Activated CD4-positive, CD25-positive, alpha-beta regulatory T cell treated with anti-CD3 and anti-CD28 coated beads, Interleukin-2, amount 50 U/mL, for 16 hours (primary cell): Measurements from ENCODE around the gene GREB1.
"Not testable (repeated sequence)": the region's sequence is repeated elsewhere in the genome, so short reads cannot be mapped to it uniquely, and the experiment has no call there.

Source experiments
- DNase-seq: peaks from one replicate; pipeline ENCODE4 v3.0.0-alpha.2; 2020; ENCODE audit warnings: low read depth, low spot score

GREB1 gene

DNA sequence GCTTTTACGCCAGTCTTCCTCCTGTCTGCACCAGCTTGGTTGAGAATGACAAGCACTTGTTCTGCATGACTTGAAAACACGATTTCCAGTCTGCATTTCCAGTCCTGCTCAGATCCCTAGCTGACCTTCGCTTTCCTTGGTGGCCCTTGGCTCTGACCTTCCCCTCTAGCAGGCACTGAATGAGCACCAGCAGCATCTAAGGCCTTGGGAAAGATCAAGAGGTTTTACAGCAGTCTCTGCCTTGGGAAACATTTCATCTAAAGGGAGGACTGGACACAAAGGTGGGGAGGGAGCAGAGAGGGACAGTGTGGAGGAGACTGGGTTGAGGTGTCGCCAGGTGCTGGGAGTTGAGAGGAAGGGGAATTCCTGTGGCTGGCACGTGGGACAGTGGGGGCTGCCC lies 105.7 kb downstream of the GREB1 start:
- no peak for DNase-seq

DNA sequence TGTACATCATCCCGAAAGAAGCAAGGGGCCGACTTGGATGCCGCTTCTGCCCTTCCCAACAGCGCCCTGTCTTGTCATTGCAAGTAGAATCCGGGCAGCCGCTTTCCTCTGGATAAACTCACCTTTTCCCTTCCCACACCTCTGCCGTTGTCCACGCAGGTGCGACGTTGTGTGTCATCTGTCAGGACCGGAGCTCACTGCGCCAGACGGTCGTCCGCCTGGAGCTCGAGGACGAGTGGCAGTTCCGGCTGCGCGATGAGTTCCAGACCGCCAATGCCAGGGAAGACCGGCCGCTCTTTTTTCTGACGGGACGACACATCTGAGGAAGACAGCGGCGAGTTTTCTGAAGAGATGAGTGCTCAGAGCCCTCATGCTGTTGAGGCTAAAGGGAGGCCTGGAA lies 106.3 kb downstream of the GREB1 start:
- no peak for DNase-seq

DNA sequence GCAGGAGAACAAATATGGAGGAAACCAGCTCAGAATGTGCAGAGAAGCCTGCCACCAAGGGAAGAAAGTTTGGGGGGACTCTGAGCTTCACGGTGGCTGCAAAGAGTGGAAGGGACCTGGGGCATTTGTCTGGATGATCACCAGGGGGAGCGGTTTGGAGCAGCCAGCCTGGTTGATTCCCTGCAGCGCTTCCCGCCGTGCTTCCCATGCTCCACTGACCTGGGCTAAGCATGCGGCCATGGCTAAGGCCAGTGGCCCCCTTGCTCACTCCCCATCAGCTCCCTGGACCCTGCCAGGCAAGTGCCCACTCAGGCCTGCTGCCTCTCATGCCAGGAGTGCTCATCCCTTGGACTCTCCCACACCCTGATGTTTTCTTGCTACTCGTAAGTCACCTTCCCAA lies 109.1 kb downstream of the GREB1 start:
- DNase-seq, result no peak

DNA sequence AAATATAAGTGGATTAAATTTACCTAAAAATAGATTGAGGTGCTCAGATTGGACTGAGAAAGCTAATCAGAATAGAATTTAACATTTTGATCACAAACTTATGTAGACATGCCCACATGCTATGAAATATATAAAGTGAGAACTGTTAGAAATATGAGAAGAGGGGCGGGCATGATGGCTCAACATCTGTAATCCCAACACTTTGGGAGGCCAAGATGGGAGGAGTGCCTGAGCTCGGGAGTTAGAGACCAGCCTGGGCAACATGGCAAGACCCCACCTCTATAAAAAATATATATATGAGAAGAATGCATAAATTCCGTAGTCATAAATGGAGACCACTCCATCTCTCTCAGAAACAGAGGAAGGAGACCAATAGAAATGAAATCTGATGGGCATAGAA lies 110.4 kb downstream of the GREB1 start:
- no peak for DNase-seq

DNA sequence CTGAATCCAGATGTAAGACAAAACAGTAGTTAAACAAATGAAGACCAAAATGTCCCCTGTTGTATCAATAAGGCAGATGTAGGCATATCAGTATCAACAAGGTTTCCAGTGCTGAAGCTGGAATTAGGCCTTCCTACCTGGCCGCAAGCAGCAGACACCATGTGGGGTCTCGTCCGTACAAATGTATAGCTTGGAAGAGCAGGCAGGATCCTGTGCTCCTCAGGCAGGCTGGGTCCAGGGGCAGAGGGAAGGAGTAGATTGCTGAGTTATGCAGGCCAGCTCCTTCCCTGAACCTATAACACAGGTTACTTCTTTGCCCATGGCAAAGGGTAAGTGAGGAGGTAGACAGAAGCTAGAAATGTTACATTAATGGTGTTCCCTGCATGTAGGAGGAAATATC lies 112.7 kb downstream of the GREB1 start:
- no peak for DNase-seq

DNA sequence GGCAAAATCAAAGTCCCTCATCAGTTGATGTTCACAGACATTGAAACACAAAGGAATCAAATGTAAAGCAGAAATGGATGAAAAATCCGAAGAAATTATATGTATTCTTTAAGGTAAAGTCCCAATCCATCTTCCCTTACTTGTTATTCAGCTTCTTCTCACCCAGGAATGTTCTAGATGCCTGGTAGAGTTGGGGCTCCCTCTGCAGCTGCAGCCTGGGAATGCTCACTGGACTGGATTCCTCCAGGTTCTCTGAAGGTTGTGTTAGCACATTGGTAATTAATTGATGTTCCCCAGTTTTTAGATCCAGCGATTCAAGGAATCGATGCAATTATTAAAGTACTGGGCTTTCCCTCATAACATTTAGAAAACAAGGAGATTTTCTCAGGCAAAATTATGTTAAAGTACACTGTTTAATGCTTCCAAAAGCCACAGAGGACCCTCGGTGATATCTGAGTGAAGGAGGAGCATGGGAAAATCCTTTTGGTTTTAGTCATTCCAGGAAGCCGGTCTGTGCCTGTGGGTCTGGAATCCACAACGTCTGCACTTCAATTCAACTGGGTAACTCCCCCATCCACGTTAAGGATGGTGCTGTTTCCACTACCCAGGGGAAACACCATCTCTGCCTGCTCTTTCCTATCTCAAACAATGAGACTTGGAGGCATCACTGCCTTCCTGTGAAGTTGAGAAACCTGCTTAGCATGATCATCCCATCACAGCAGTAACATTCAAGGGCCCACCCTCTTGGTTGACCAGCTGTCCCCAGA lies 114.2 kb downstream of the GREB1 start:
- DNase-seq, result no peak

DNA sequence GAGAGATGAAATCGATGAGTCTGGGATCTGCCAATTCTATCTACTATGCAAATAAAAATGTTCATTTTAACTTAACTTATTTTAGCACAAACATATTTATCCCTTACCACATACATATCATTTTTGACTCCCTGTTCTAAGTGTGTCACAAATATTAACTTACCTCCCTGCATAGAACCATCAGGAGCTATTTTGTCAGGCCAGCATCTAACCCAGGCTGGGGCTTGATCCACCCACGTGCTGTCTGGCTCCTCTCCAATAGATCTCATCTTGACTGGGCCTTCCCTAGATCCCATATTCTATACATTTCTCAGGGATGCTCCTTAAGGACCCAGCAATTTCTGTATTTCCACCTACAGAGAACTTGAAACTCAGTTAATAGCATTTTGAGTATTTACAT lies 115.2 kb downstream of the GREB1 start:
- no peak for DNase-seq

DNA sequence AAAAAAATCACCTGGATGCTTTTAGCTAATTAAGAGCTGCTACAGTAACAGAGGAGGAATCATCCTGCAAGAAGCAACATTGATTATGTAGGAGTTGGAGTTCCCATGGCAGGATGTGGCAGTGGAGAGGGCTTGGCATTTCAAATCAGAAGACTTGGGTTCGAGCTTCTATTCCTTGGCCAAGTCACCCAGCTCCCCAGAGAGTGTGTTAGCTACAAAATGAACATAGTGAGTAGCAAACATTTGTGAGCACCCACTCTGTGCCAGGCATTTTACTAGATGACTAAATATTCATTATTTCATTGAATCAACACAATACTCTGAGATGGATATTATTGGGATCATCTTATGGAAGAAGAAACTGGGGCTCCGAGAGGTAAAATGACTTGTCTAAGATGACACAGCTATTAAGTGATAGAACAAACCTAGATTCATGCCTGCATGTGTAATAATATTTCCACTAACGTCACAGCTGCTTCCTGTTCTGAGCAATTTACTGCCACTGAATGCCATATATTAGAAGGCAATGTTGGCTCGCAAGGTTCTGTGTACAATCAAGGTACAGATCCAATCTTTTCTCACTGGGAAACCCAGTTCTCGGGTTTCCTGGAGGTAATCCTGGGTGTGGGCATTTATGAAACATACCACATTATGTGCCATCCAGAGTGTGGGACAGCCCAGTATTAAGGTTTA lies 118.2 kb downstream of the GREB1 start:
- no peak for DNase-seq

DNA sequence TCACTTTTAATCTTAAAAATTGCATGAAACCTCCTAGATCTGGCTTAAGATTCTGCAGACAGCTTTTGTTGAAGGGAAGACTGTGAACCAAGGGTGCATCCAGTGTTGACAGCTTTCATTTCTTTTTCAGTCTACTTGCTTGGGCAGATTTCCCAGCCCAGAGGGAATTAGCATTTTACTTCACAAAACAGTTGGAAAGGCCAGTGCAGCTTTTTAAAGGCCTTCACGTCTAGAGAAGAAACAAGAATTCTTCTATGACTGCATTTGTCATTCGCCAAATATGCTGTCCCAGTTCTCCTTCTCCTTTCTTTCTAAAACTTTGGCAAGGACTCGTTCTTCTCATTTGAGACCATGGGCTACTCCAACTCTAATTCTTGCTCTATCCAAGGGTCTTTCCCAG lies 118.7 kb downstream of the GREB1 start:
- DNase-seq, result no peak

DNA sequence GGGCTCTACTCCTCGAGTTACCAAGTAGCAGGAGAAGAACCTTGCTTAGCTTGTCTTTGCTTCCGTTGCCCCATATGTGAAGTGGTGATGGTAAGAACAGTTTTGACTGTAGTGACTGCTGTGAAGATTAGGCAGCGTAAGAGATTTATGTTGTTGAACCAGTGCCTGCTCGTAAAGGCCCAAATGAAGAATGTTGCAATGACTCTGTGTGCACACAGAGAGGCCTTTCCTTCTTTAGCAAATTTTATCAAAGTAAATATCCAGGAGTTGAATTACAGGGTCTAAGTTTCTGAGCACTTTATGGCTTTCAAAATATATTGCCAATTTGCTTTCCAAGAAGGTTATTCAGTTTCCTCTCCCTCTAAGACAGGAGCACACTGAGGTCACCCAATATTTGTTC lies 121.7 kb downstream of the GREB1 start:
- no peak for DNase-seq

DNA sequence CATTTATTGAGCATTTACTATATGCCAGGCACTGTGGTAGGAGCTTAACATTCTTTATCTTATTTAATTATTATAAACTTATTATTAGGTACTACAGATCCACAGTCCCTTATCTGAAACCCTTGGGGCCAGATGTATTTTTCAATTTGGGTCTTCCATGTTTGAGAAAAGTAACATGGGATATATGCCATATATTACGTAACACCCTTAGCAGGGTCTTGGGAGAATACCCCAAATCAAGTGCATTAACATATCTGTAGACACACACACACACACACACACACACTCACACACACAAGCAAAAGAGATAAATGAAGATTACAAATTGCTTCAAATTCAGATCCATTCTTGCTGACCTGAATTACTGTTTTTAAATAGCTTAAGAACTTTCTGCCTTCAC lies 122.4 kb downstream of the GREB1 start:
- no peak for DNase-seq

DNA sequence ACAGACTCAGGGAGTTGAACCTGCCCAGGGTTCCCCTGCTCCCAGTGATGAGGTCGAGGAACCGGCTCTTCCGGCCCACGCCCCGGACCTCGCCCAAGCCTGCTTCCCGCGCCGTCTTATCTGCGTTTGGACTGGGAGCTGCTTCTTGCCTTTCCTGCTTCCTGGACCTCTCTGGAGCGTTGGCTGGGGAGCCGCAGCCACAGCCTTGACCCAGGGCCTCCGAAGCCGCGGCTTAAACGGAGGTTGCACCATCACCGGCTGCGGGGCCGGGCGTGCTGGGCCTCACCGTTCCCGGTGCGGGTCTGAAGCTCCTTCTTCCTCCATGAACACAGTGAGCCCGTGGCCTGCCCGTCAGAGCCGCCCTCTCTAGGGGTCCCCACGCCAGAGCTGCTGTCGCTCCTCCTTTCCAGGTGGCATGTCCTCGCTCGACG lies 122.8 kb downstream of the GREB1 start:
- DNase-seq, result no peak

DNA sequence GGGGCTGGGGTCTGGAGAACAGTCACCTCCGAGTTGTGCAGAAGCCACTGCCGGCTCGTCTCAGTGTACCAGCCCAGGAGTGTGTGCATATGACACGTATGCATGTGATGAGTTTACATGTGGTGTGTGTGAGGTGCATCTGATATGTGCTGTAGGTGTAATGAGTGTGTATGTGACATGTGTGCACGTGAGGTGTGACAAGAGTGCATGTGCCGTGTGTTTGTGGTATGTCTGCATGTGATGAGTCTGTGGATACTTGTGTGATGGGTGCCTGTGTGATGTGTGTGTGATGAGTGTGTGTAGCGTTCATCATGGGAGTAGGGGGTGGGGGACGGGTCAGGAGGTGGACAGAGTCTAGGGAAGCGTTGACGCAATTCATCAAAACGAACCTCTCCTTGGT lies 123.3 kb downstream of the GREB1 start:
- no peak for DNase-seq

DNA sequence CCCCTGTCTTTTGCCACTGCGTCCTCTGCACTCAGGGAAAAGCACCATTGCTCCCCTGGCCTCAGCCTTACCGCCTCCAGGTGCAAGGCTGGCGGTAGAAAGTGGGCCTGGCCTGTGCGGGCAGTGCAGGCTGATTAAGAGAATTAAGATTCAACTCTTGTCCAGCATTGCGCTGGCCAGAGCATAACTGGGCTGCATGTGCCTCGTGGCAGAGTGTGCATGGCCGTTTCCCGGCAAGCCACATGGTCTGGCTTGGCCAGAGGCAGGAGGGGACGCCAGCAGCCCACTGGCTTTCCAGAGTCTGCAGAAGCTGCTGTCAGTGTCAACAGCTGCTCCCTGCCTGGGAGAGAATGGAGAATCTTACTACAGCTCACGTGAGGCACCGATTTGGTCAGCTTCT lies 123.8 kb downstream of the GREB1 start:
- DNase-seq, result no peak

DNA sequence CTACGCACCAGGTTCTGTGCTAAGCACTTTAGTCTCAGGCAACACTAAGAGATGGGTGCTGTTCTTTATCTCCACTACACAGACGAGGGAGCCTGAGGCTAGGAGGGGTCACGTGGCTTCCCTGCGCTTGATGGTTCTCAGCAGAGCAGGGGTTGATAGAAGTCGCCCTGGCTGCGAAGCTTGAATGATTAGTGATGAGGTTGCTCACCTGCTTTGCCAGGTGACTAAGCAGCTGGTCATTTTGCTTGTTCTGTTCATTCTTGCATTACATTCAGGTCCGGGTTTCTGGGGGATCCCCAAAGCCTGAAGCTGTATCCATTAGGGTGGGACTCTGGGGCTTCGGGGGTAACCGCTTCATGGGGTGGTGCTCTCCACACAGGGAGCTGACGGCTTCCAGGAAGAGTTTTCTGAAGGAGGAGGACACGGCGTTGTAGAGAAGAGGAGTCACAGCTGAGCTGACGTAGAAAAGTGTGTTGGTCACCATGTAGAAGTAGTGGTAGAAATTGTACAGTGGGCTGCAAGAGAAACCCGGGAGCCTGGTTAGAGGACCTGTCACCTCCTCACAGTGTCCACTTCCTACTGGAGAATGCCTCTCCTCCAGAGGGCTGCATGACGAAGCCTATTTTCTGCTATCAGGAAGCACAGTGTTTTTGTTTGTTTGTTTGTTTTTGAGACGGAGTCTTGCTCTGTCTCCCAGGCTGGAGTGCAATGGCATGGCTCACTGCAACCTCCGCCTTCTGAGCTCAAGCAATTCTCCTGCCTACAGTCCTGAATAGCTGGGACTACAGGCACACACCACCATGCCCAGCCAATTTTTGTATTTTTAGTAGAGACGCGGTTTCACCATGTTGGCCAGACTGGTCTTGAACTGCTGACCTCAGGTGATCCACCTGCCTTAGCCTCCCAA lies 124.6 kb downstream of the GREB1 start:
- no peak for DNase-seq

DNA sequence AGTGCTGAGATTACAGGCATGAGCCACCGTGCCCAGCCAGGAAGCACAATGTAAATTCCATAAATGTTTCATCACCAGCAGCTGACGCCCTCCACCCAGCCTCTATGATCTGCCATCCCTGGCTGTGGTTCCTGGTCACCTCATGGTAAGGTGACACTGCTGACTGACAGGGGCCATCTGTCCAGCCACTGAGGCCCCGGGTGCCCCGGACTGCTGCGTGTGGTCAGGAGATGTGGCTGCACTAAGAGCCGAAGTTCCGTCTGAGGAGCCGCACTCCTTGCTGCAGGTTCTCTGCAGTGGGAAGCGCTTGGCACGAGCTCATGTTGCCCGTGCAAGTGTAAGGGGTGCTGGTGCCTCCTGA lies 125.2 kb downstream of the GREB1 start:
- DNase-seq, result no peak

DNA sequence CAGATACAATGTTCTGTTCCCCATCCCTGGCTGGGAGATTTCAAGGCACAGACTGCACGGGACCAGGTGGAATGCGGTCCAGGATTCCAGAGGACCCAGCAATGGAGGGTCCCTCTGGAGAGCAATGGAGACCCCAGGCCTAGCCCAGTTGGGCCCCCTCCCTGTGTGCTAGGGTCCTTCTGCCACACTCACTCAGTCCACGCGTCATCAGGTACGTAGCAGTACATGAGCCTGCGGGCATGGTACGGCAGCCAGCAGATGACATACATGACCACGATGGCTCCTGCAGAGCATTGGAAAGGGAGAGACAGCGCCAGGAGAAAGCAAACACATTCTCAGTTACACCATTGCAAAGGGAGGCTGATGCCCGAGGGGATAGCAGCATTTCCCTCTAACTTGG lies 126.0 kb downstream of the GREB1 start:
- no peak for DNase-seq

DNA sequence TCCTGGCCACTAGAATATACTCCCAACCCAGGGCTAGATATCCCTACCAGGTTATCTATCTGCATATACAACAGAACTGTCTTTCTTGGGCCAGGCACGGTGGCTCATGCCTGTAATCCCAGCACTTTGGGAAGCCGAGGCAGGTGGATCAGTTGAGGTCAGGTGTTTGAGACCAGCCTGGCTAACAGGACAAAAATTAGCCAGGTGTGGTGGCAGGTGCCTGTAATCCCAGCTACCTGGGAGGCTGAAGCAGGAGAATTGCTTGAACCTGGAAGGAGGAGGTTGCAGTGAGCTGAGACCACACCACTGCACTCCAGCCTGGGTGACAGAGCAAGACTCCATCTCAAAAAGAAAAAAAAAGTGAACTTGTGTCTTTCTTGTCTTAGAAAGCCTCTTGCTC lies 126.6 kb downstream of the GREB1 start:
- not testable (repeated sequence) for DNase-seq

DNA sequence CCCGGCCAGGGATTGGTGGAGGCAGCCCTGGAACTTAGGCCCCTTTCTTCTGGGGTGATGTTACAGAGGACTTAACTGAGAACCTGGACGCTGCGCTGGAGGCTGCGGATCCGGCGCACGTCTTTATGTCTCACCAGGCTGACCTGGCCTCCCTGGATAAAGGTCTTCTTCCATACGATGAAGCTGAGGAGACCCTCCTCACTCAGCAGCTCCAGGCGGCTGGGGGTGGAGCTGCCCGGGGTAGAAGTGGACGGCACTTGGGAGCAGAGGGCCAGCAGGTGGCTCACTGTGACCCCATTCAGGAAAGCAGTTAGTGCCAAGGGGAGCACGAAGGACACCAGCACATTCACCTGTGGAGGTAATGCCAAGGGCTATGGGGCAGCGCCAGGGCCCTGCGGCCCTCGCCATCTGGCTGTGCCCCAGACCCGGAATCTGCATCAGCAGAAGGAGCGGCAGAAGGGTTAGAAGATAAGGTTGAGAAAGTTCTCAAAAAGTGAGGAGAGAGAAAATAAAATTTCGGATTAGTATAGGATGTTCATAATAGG lies 128.1 kb downstream of the GREB1 start:
- DNase-seq, result no peak

DNA sequence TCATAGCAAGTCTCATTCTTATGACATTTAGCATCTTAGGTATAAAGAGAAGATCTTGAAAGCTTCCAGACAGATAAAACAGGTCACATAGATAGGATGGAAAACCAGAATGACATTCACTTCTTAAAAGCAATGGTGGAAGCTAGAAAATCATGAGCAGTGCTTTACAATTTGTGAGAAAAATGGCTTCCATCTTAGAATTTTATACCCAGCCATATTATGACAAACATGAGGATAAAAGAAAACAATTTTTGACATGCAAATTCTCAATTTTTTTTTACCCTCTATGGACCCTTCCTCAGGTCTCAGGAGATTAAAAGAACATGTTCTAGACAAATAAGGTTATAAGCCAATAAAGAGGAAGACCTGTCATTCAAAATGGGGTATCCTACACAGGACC lies 129.0 kb downstream of the GREB1 start:
- DNase-seq, result no peak

DNA sequence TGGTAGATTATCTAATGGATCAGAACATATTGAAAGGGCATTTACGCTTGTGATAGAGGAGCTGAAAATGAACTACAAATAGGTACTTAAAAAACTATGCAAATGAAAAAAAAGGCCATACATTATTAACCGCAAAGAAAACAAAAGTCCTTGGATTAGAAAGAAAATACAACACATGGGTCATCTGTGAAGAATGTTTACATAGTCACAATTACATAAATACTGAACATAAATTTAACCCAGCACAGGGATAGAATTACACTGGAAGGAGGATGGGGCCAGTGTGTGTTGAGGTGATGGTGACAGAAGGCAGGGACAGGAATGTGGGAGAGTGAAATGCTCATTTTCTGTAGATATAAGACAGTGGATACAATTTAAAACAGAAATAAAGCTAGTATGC lies 129.6 kb downstream of the GREB1 start:
- no peak for DNase-seq

DNA sequence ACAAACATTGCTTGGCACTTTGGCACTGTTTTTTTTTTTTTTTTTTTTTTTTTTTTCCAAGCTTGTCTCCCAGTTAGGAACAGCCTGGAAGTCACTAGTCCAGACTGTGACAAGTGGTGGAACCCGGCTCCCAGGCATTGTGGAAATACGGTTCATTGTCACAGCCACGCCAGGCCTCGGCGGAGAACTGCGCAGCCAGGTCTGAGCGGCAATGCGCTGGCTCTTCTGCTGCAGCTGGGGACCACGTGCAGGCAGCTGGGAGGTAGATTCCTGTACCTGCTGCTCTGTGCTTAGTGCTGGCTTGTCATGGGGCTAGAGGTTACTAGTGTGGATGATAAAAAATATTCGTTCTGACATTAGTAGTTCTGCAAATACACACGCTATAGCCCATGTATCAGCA lies 131.2 kb downstream of the GREB1 start:
- no peak for DNase-seq
